ENCODE data around the gene CHAD. TPM values are rescaled to one million over a fixed set of nuclear protein-coding genes. Genes with fewer than 3 reads are reported as not detected.
"Not testable (repeated sequence)": the region's sequence is repeated elsewhere in the genome, so short reads cannot be mapped to it uniquely, and the experiment has no call there.

The CHAD gene
- polyA plus RNA-seq, 1 donor (not counting 4 experiments of a cell fraction or from before 2014, with no cell fraction given) = not detected

- no peak overlapping the region for H3K9ac ChIP-seq (ENCODE audit: control insufficient read depth, extremely low read depth, insufficient read depth, low read length)
- no peak overlapping the region for H3K4me3 ChIP-seq (ENCODE audit: control insufficient read depth in 2 of 3, extremely low read depth in 1 of 3, insufficient read depth in 2 of 3, low read depth in 1 of 3, low read length in 3 of 3)
- H3K36me3 ChIP-seq (ENCODE audit: control insufficient read depth in 2 of 2, extremely low read depth in 1 of 2, insufficient read depth in 2 of 2, low read length in 2 of 2) = peaks cover 2 to 25% of the 10 kb centered on the region in 2 experiments
- H3K9me3 ChIP-seq (ENCODE audit: control insufficient read depth, low read depth, low read length) = no peaks in the 10 kb centered on the region
- H2AFZ ChIP-seq (ENCODE audit: control insufficient read depth, low read length) = no peak overlapping the region
- dilution Hi-C loops (cut with MboI; ENCODE audit: extremely low pct_ligation_motif_present, low sequenced_read_pairs) = no loop called here
- DNase-seq (ENCODE audit: low read depth, low spot score) (no peak), FAIRE-seq (no peak)
- no peak overlapping the region for H3K27ac ChIP-seq (ENCODE audit: control insufficient read depth, insufficient read depth, low read length)
- peaks cover 13% of the 10 kb centered on the region for H3K27me3 ChIP-seq (ENCODE audit: control insufficient read depth, extremely low read depth, insufficient read depth, low read length)
- no peaks in the 10 kb centered on the region for H3K9me1 ChIP-seq (ENCODE audit: control insufficient read depth, extremely low read depth, insufficient read depth, low read length)
- no peak for TF ChIP-seq CTCF (optimal IDR thresholded peaks at IDR 0.05 in 1 of 3, IDR thresholded peaks at IDR 0.05 in 1 of 3, conservative IDR thresholded peaks at IDR 0.05 in 1 of 3; ENCODE audit: extremely low read depth in 1 of 3, insufficient read depth in 2 of 3, low read length in 3 of 3)
- no peak for TF ChIP-seq EZH2 (IDR thresholded peaks at IDR 0.05; ENCODE audit: low read length)
- H3K4me1 ChIP-seq (ENCODE audit: control insufficient read depth, extremely low read depth, insufficient read depth, low read length) = peaks cover 8% of the 10 kb centered on the region
- no peak overlapping the region for H3K4me2 ChIP-seq (ENCODE audit: control insufficient read depth, extremely low read depth, insufficient read depth, low read depth, low read length)
- no peaks in the 10 kb centered on the region for H4K20me1 ChIP-seq (ENCODE audit: control insufficient read depth, extremely low read depth, insufficient read depth, low read length)
- H3K79me2 ChIP-seq (ENCODE audit: control insufficient read depth, insufficient read depth, low read length) = peaks cover under 1% of the 10 kb centered on the region
These were observed 5.2 kb upstream of the CHAD start for GRCh38 chr17:50473901-50474300.

DNA sequence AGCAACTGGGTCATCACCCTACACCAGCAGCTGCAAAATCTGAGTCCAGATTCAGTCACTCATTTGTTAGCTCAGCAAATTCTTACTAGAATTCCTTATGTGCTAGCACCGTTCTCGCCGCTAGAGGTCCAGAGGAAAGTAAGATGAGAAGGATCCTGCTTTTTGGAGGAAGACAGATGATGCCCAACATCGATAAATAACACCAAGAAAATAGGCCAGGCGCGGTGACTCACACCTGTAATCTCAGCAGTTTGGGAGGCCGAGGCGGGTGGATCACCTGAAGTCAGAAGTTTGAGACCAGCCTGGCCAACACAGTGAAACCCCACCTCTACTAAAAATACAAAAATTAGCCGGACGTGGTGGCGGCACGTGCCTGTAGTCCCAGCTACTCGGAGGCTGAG, 4.1 kb upstream of the CHAD start:
- H3K27ac ChIP-seq (ENCODE audit: control insufficient read depth, insufficient read depth, low read length); H3K9me1 ChIP-seq (ENCODE audit: control insufficient read depth, extremely low read depth, insufficient read depth, low read length); H3K9ac ChIP-seq (ENCODE audit: control insufficient read depth, extremely low read depth, insufficient read depth, low read length); H3K9me3 ChIP-seq (ENCODE audit: control insufficient read depth, low read depth, low read length); H2AFZ ChIP-seq (ENCODE audit: control insufficient read depth, low read length); H3K79me2 ChIP-seq (ENCODE audit: control insufficient read depth, insufficient read depth, low read length); H3K4me1 ChIP-seq (ENCODE audit: control insufficient read depth, extremely low read depth, insufficient read depth, low read length); FAIRE-seq; H3K4me3 ChIP-seq (ENCODE audit: control insufficient read depth in 2 of 3, extremely low read depth in 1 of 3, insufficient read depth in 2 of 3, low read depth in 1 of 3, low read length in 3 of 3); DNase-seq (ENCODE audit: low read depth, low spot score); H4K20me1 ChIP-seq (ENCODE audit: control insufficient read depth, extremely low read depth, insufficient read depth, low read length); H3K4me2 ChIP-seq (ENCODE audit: control insufficient read depth, extremely low read depth, insufficient read depth, low read depth, low read length); dilution Hi-C loops (cut with MboI; ENCODE audit: extremely low pct_ligation_motif_present, low sequenced_read_pairs): not testable (repeated sequence)
- Histone ChIP-seq H3K36me3 (ENCODE audit: control insufficient read depth in 2 of 2, extremely low read depth in 1 of 2, insufficient read depth in 2 of 2, low read length in 2 of 2) (peaks cover 2 to 25% of the 10 kb centered on the region in 2 experiments), H3K27me3 (ENCODE audit: control insufficient read depth, extremely low read depth, insufficient read depth, low read length) (peaks cover 24% of the 10 kb centered on the region)

DNA sequence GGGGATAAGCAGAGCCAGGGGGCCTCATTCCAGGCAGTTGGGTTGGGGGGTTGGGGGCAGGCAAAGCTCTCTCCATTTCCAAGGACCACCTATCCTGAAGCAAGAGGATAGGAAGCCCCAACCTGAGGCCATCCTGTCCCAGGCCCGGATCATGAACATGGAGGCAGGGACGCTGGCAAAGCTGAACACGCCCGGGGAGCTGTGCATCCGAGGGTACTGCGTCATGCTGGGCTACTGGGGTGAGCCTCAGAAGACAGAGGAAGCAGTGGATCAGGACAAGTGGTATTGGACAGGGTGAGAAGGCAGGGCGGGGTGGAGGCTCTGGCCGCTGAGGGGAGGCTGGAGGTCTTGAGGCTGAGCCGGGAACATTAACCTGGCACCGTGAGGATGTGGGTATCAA, 3.6 kb upstream of the CHAD start:
- Histone ChIP-seq H3K36me3 (ENCODE audit: control insufficient read depth in 2 of 2, extremely low read depth in 1 of 2, insufficient read depth in 2 of 2, low read length in 2 of 2) (peaks cover 2 to 25% of the 10 kb centered on the region in 2 experiments), H3K27me3 (ENCODE audit: control insufficient read depth, extremely low read depth, insufficient read depth, low read length) (peaks cover 29% of the 10 kb centered on the region), H2AFZ (ENCODE audit: control insufficient read depth, low read length) (no peak overlapping the region), H3K9me1 (ENCODE audit: control insufficient read depth, extremely low read depth, insufficient read depth, low read length) (no peaks in the 10 kb centered on the region), H3K79me2 (ENCODE audit: control insufficient read depth, insufficient read depth, low read length) (no peaks in the 10 kb centered on the region), H3K4me1 (ENCODE audit: control insufficient read depth, extremely low read depth, insufficient read depth, low read length) (peaks cover 2% of the 10 kb centered on the region), H3K4me2 (ENCODE audit: control insufficient read depth, extremely low read depth, insufficient read depth, low read depth, low read length) (no peak overlapping the region), H3K9me3 (ENCODE audit: control insufficient read depth, low read depth, low read length) (no peaks in the 10 kb centered on the region), H4K20me1 (ENCODE audit: control insufficient read depth, extremely low read depth, insufficient read depth, low read length) (no peaks in the 10 kb centered on the region), H3K4me3 (ENCODE audit: control insufficient read depth in 2 of 3, extremely low read depth in 1 of 3, insufficient read depth in 2 of 3, low read depth in 1 of 3, low read length in 3 of 3) (no peak overlapping the region), H3K9ac (ENCODE audit: control insufficient read depth, extremely low read depth, insufficient read depth, low read length) (no peak overlapping the region), H3K27ac (ENCODE audit: control insufficient read depth, insufficient read depth, low read length) (no peak overlapping the region)
- no peak for FAIRE-seq
- dilution Hi-C loops (cut with MboI; ENCODE audit: extremely low pct_ligation_motif_present, low sequenced_read_pairs) = no loop called here
- no peak for DNase-seq (ENCODE audit: low read depth, low spot score)
- TF ChIP-seq CTCF (optimal IDR thresholded peaks at IDR 0.05 in 1 of 3, IDR thresholded peaks at IDR 0.05 in 1 of 3, conservative IDR thresholded peaks at IDR 0.05 in 1 of 3; ENCODE audit: extremely low read depth in 1 of 3, insufficient read depth in 2 of 3, low read length in 3 of 3) (no peak), EZH2 (IDR thresholded peaks at IDR 0.05; ENCODE audit: low read length) (no peak)

All from keratinocyte (primary cell).